ENCODE data around the gene STARD13.

Gene STARD13

GRCh38 chr13:33208290-33209220, 77.0 kb downstream of the STARD13 start:
- no peak overlapping the region for H4K91ac ChIP-seq (ENCODE audit: low read length)
- H3K9ac ChIP-seq (ENCODE audit: low read length), result no peak overlapping the region
- no peak overlapping the region for H3K4me3 ChIP-seq (ENCODE audit: insufficient read depth in 1 of 2, low read depth in 1 of 2, low read length in 2 of 2)
- H4K8ac ChIP-seq (ENCODE audit: low read length), result peak overlapping the region; percentile 40
- H3K18ac ChIP-seq (ENCODE audit: low read depth in 1 of 2, low read length in 2 of 2), result peak overlapping the region; percentile 47 to 71
- H2BK5ac ChIP-seq (ENCODE audit: low read depth, low read length, poor library complexity, severe bottlenecking), result no peak overlapping the region
- 61% methylated on average over 5 of the region's 6 CpGs for WGBS
- no peak overlapping the region for H3K4me2 ChIP-seq (ENCODE audit: low read length, poor library complexity, severe bottlenecking)
- peaks cover 4% of the 10 kb centered on the region for H3K4me1 ChIP-seq (ENCODE audit: control insufficient read depth, insufficient read depth, low read depth, low read length)
- no peak overlapping the region for H2AFZ ChIP-seq (ENCODE audit: low read depth, low read length)
- H3K79me1 ChIP-seq (replicated peaks; ENCODE audit: low read length, poor library complexity, severe bottlenecking), result peaks cover 38% of the 10 kb centered on the region
- H3K9me3 ChIP-seq (ENCODE audit: control insufficient read depth, low read length), result no peaks in the 10 kb centered on the region
- peaks cover 0 to 2% of the 10 kb centered on the region in 2 experiments for H3K36me3 ChIP-seq (ENCODE audit: control insufficient read depth in 1 of 2, insufficient read depth in 2 of 2, low read depth in 1 of 2, low read length in 2 of 2)
- H3K23ac ChIP-seq (ENCODE audit: low read length in 2 of 2), result no peak overlapping the region
- no peak overlapping the region for H3K27ac ChIP-seq (ENCODE audit: low read length, poor library complexity, severe bottlenecking)
- peak overlapping the region in 1 of 2 experiments; percentile 22 for H3K4ac ChIP-seq (ENCODE audit: low read depth in 1 of 2, low read length in 2 of 2)
- H3K14ac ChIP-seq (ENCODE audit: low read length in 2 of 2), result no peak overlapping the region
- no peak overlapping the region for H2BK15ac ChIP-seq (ENCODE audit: low read depth, poor library complexity, severe bottlenecking)
- no peaks in the 10 kb centered on the region for H3K27me3 ChIP-seq (ENCODE audit: control insufficient read depth in 1 of 2, insufficient read depth in 1 of 2, low read length in 2 of 2)
- DNase-seq, result peak; percentile 46
- H2BK12ac ChIP-seq (ENCODE audit: low read length in 2 of 2), result peak overlapping the region; percentile 4 to 12
- H2BK120ac ChIP-seq (ENCODE audit: low read depth, low read length), result no peak overlapping the region
- H2AK5ac ChIP-seq (ENCODE audit: low read length, severe bottlenecking), result no peak overlapping the region

- Histone ChIP-seq H3K4me1 (ENCODE audit: control insufficient read depth, insufficient read depth, low read depth, low read length) (peaks cover 3% of the 10 kb centered on the region), H3K4me3 (ENCODE audit: insufficient read depth in 1 of 2, low read depth in 1 of 2, low read length in 2 of 2) (no peak overlapping the region), H2BK12ac (ENCODE audit: low read length in 2 of 2) (no peak overlapping the region), H4K91ac (ENCODE audit: low read length) (no peak overlapping the region), H3K4me2 (ENCODE audit: low read length, poor library complexity, severe bottlenecking) (no peak overlapping the region), H3K9me3 (ENCODE audit: control insufficient read depth, low read length) (no peaks in the 10 kb centered on the region), H3K9ac (ENCODE audit: low read length) (peak overlapping the region; percentile 17), H2AK5ac (ENCODE audit: low read length, severe bottlenecking) (peak overlapping the region; percentile 22), H3K14ac (ENCODE audit: low read length in 2 of 2) (no peak overlapping the region), H2BK15ac (ENCODE audit: low read depth, poor library complexity, severe bottlenecking) (no peak overlapping the region), H3K36me3 (ENCODE audit: control insufficient read depth in 1 of 2, insufficient read depth in 2 of 2, low read depth in 1 of 2, low read length in 2 of 2) (peaks cover 0 to 2% of the 10 kb centered on the region in 2 experiments), H2BK120ac (ENCODE audit: low read depth, low read length) (no peak overlapping the region), H2AFZ (ENCODE audit: low read depth, low read length) (no peak overlapping the region), H4K8ac (ENCODE audit: low read length) (no peak overlapping the region), H3K4ac (ENCODE audit: low read depth in 1 of 2, low read length in 2 of 2) (no peak overlapping the region), H3K18ac (ENCODE audit: low read depth in 1 of 2, low read length in 2 of 2) (peak overlapping the region in 1 of 2 experiments; percentile 63), H3K23ac (ENCODE audit: low read length in 2 of 2) (no peak overlapping the region), H2BK5ac (ENCODE audit: low read depth, low read length, poor library complexity, severe bottlenecking) (no peak overlapping the region), H3K27ac (ENCODE audit: low read length, poor library complexity, severe bottlenecking) (no peak overlapping the region), H3K27me3 (ENCODE audit: control insufficient read depth in 1 of 2, insufficient read depth in 1 of 2, low read length in 2 of 2) (no peaks in the 10 kb centered on the region), H3K79me1 (replicated peaks; ENCODE audit: low read length, poor library complexity, severe bottlenecking) (peaks cover 39% of the 10 kb centered on the region)
- 22% methylated on average over 2 of the region's 3 CpGs for WGBS
- DNase-seq, result peak; percentile 93
Observed at GRCh38 chr13:33207615-33207961, 78.0 kb downstream of the STARD13 start.

GRCh38 chr13:33206945-33207614, 78.5 kb downstream of the STARD13 start:
- Histone ChIP-seq H3K27ac (ENCODE audit: low read length, poor library complexity, severe bottlenecking) (no peak overlapping the region), H3K4me2 (ENCODE audit: low read length, poor library complexity, severe bottlenecking) (no peak overlapping the region), H4K8ac (ENCODE audit: low read length) (no peak overlapping the region), H3K27me3 (ENCODE audit: control insufficient read depth in 1 of 2, insufficient read depth in 1 of 2, low read length in 2 of 2) (no peaks in the 10 kb centered on the region), H3K23ac (ENCODE audit: low read length in 2 of 2) (no peak overlapping the region), H3K14ac (ENCODE audit: low read length in 2 of 2) (no peak overlapping the region), H3K4ac (ENCODE audit: low read depth in 1 of 2, low read length in 2 of 2) (peak overlapping the region in 1 of 2 experiments; percentile 50), H3K4me1 (ENCODE audit: control insufficient read depth, insufficient read depth, low read depth, low read length) (peaks cover 3% of the 10 kb centered on the region), H3K36me3 (ENCODE audit: control insufficient read depth in 1 of 2, insufficient read depth in 2 of 2, low read depth in 1 of 2, low read length in 2 of 2) (peaks cover 0 to 2% of the 10 kb centered on the region in 2 experiments), H2BK5ac (ENCODE audit: low read depth, low read length, poor library complexity, severe bottlenecking) (no peak overlapping the region), H3K79me1 (replicated peaks; ENCODE audit: low read length, poor library complexity, severe bottlenecking) (peaks cover 41% of the 10 kb centered on the region), H4K91ac (ENCODE audit: low read length) (no peak overlapping the region), H3K4me3 (ENCODE audit: insufficient read depth in 1 of 2, low read depth in 1 of 2, low read length in 2 of 2) (no peak overlapping the region), H3K9me3 (ENCODE audit: control insufficient read depth, low read length) (no peaks in the 10 kb centered on the region), H3K18ac (ENCODE audit: low read depth in 1 of 2, low read length in 2 of 2) (peak overlapping the region in 1 of 2 experiments; percentile 69), H3K9ac (ENCODE audit: low read length) (peak overlapping the region; percentile 17), H2AFZ (ENCODE audit: low read depth, low read length) (no peak overlapping the region), H2BK120ac (ENCODE audit: low read depth, low read length) (peak overlapping the region; percentile 46), H2BK15ac (ENCODE audit: low read depth, poor library complexity, severe bottlenecking) (no peak overlapping the region), H2BK12ac (ENCODE audit: low read length in 2 of 2) (no peak overlapping the region), H2AK5ac (ENCODE audit: low read length, severe bottlenecking) (peak overlapping the region; percentile 22)
- WGBS, result 89% methylated on average over 3 of the region's 5 CpGs
- DNase-seq, result no peak

GRCh38 chr13:33206425-33206824, 79.1 kb downstream of the STARD13 start:
- no peak overlapping the region for H3K27ac ChIP-seq (ENCODE audit: low read length, poor library complexity, severe bottlenecking)
- peak overlapping the region; percentile 74 for H2AK5ac ChIP-seq (ENCODE audit: low read length, severe bottlenecking)
- no peak overlapping the region for H2BK15ac ChIP-seq (ENCODE audit: low read depth, poor library complexity, severe bottlenecking)
- no peak overlapping the region for H2BK5ac ChIP-seq (ENCODE audit: low read depth, low read length, poor library complexity, severe bottlenecking)
- H3K23ac ChIP-seq (ENCODE audit: low read length in 2 of 2), result no peak overlapping the region
- H2AFZ ChIP-seq (ENCODE audit: low read depth, low read length), result no peak overlapping the region
- H3K4me2 ChIP-seq (ENCODE audit: low read length, poor library complexity, severe bottlenecking), result no peak overlapping the region
- no peaks in the 10 kb centered on the region for H3K9me3 ChIP-seq (ENCODE audit: control insufficient read depth, low read length)
- peaks cover 0 to 2% of the 10 kb centered on the region in 2 experiments for H3K36me3 ChIP-seq (ENCODE audit: control insufficient read depth in 1 of 2, insufficient read depth in 2 of 2, low read depth in 1 of 2, low read length in 2 of 2)
- H3K4ac ChIP-seq (ENCODE audit: low read depth in 1 of 2, low read length in 2 of 2), result no peak overlapping the region
- H2BK120ac ChIP-seq (ENCODE audit: low read depth, low read length), result no peak overlapping the region
- H3K4me1 ChIP-seq (ENCODE audit: control insufficient read depth, insufficient read depth, low read depth, low read length), result peaks cover 3% of the 10 kb centered on the region
- H3K27me3 ChIP-seq (ENCODE audit: control insufficient read depth in 1 of 2, insufficient read depth in 1 of 2, low read length in 2 of 2), result no peaks in the 10 kb centered on the region
- H2BK12ac ChIP-seq (ENCODE audit: low read length in 2 of 2), result peak overlapping the region in 1 of 2 experiments; percentile 35
- H4K91ac ChIP-seq (ENCODE audit: low read length), result no peak overlapping the region
- no peak overlapping the region for H3K9ac ChIP-seq (ENCODE audit: low read length)
- peak; percentile 18 for DNase-seq
- H4K8ac ChIP-seq (ENCODE audit: low read length), result no peak overlapping the region
- peaks cover 39% of the 10 kb centered on the region for H3K79me1 ChIP-seq (replicated peaks; ENCODE audit: low read length, poor library complexity, severe bottlenecking)
- H3K18ac ChIP-seq (ENCODE audit: low read depth in 1 of 2, low read length in 2 of 2), result no peak overlapping the region
- H3K14ac ChIP-seq (ENCODE audit: low read length in 2 of 2), result no peak overlapping the region
- no peak overlapping the region for H3K4me3 ChIP-seq (ENCODE audit: insufficient read depth in 1 of 2, low read depth in 1 of 2, low read length in 2 of 2)
- WGBS, result 97% methylated on average over 3 of the region's 3 CpGs
